H9 (cell line): ENCODE data around the gene EFL1. TPM values are rescaled to one million over a fixed set of nuclear protein-coding genes. Genes with fewer than 3 reads are reported as not detected.
"Not testable (repeated sequence)": the region's sequence is repeated elsewhere in the genome, so short reads cannot be mapped to it uniquely, and the experiment has no call there.

Experiments used
- DNase-seq: peaks from one replicate; pipeline ENCODE4 v3.0.0-alpha.2; 2017
- H2AFZ ChIP-seq: one replicate; pipeline ENCODE4 v1.6.1; 2013; ENCODE audit warnings: mild to moderate bottlenecking, low read length, control low read depth, moderate library complexity
- H2AK5ac ChIP-seq: 2 replicates; pipeline ENCODE4 v1.6.1; 2013; ENCODE audit warnings: low read length, control low read depth, mixed read lengths; ENCODE audit not compliant: insufficient read length
- H2BK120ac ChIP-seq: one replicate; pipeline ENCODE4 v1.6.1; 2013; ENCODE audit warnings: low read depth, mild to moderate bottlenecking, low read length, control low read depth, inconsistent platforms; ENCODE audit not compliant: poor library complexity, severe bottlenecking
- H2BK12ac ChIP-seq: 2 replicates; pipeline ENCODE4 v1.6.1; 2013; ENCODE audit warnings: low read length, control low read depth, mixed read lengths, low read depth; ENCODE audit not compliant: insufficient read length
- H2BK15ac ChIP-seq: 2 replicates; pipeline ENCODE4 v1.6.1; 2013; ENCODE audit warnings: low read depth, low read length, control low read depth
- H2BK20ac ChIP-seq: one replicate; pipeline ENCODE4 v1.6.1; 2013; ENCODE audit warnings: low read depth, mild to moderate bottlenecking, low read length, control low read depth, inconsistent platforms; ENCODE audit not compliant: poor library complexity, severe bottlenecking
- H2BK5ac ChIP-seq: 2 replicates; pipeline ENCODE4 v1.6.1; 2013; ENCODE audit warnings: low read length, control low read depth, mixed read lengths; ENCODE audit not compliant: insufficient read length
- H3K14ac ChIP-seq: 2 replicates; pipeline ENCODE4 v1.6.1; 2013; ENCODE audit warnings: low read length, control low read depth; ENCODE audit not compliant: insufficient read depth
- H3K18ac ChIP-seq: 2 replicates; pipeline ENCODE4 v1.6.1; 2013; ENCODE audit warnings: low read depth, mild to moderate bottlenecking, mixed read lengths, low read length, control low read depth; ENCODE audit not compliant: insufficient read length
- H3K23ac ChIP-seq: 2 replicates; pipeline ENCODE4 v1.6.1; 2013; ENCODE audit warnings: low read length, control low read depth, mixed read lengths, low read depth; ENCODE audit not compliant: insufficient read length
- H3K23me2 ChIP-seq: 2 replicates; pipeline ENCODE4 v1.6.1; 2013; ENCODE audit warnings: low read depth, mild to moderate bottlenecking, mixed read lengths, low read length, control low read depth; ENCODE audit not compliant: insufficient read length, poor library complexity, severe bottlenecking
- H3K27ac ChIP-seq: 2 replicates; pipeline ENCODE4 v1.5.1; 2013; ENCODE audit warnings: low read length, control low read depth, mixed read lengths, low read depth; ENCODE audit not compliant: insufficient read length
- H3K27me3 ChIP-seq: 2 replicates; pipeline ENCODE4 v1.6.1; 2013; ENCODE audit warnings: low read length, control low read depth, inconsistent platforms; ENCODE audit not compliant: insufficient read depth
- H3K4ac ChIP-seq: 2 replicates; pipeline ENCODE4 v1.6.1; 2013; ENCODE audit warnings: low read depth, mild to moderate bottlenecking, control low read depth, inconsistent platforms, low read length, moderate library complexity
- H3K4me1 ChIP-seq: 2 replicates; pipeline ENCODE4 v1.6.1; 2013; ENCODE audit warnings: low read length, control low read depth, inconsistent platforms; ENCODE audit not compliant: insufficient read depth
- H3K4me2 ChIP-seq: 2 replicates; pipeline ENCODE4 v1.6.1; 2013; ENCODE audit warnings: low read length, control low read depth, mixed read lengths; ENCODE audit not compliant: insufficient read length, insufficient read depth
- H3K56ac ChIP-seq: 2 replicates; pipeline ENCODE4 v1.6.1; 2013; ENCODE audit warnings: low read depth, mild to moderate bottlenecking, mixed read lengths, low read length, control low read depth; ENCODE audit not compliant: insufficient read length
- H3K79me1 ChIP-seq: 2 replicates; pipeline ENCODE4 v1.6.1; 2013; ENCODE audit warnings: low read depth, mild to moderate bottlenecking, moderate library complexity, low read length, control low read depth, inconsistent platforms; ENCODE audit not compliant: insufficient read depth, poor library complexity, severe bottlenecking
- H3K79me2 ChIP-seq: 2 replicates; pipeline ENCODE4 v1.6.1; 2013; ENCODE audit warnings: low read length, control low read depth, inconsistent platforms; ENCODE audit not compliant: insufficient read depth
- H3K9ac ChIP-seq: 2 replicates; pipeline ENCODE4 v1.6.1; 2013; ENCODE audit warnings: low read length, control low read depth, mixed read lengths; ENCODE audit not compliant: insufficient read length; ENCODE audit errors: extremely low read depth
- H3K9me3 ChIP-seq: one replicate; pipeline ENCODE4 v1.6.1; 2013; ENCODE audit warnings: low read depth, low read length, inconsistent platforms; ENCODE audit not compliant: control insufficient read depth
- H3T11ph ChIP-seq: one replicate; pipeline ENCODE4 v1.6.1; 2013; ENCODE audit warnings: mild to moderate bottlenecking, low read length, control low read depth, inconsistent platforms
- H4K20me1 ChIP-seq: one replicate; pipeline ENCODE4 v1.6.1; 2013; ENCODE audit not compliant: control insufficient read depth, insufficient read length, insufficient read depth
- H4K5ac ChIP-seq: 2 replicates; pipeline ENCODE4 v1.6.1; 2013; ENCODE audit warnings: low read depth, mild to moderate bottlenecking, mixed read lengths, low read length, control low read depth; ENCODE audit not compliant: insufficient read length
- H4K8ac ChIP-seq: replicated peaks from 2 replicates; pipeline ENCODE4 v1.6.1; 2013; ENCODE audit warnings: low read length, control low read depth, mixed read lengths, low read depth; ENCODE audit not compliant: insufficient read length
- H4K91ac ChIP-seq: 2 replicates; pipeline ENCODE4 v1.6.1; 2013; ENCODE audit warnings: low read depth, mild to moderate bottlenecking, moderate library complexity, mixed read lengths, low read length, control low read depth; ENCODE audit not compliant: insufficient read length
- H3K27ac Mint-ChIP-seq, 3 experiments: 2 replicates in 2 of 3; 3 replicates in 1 of 3; pipeline ENCODE4 v1.8.0; 2020 to 2021; ENCODE audit warnings: mixed read lengths in 3 of 3, mild to moderate bottlenecking in 1 of 3, moderate library complexity in 1 of 3
- H3K27me3 Mint-ChIP-seq: 2 replicates; pipeline ENCODE4 v1.8.0; 2021; ENCODE audit warnings: low read depth, mild to moderate bottlenecking, moderate library complexity, mixed read lengths
- H3K36me3 Mint-ChIP-seq, 3 experiments: 2 replicates in 2 of 3; 3 replicates in 1 of 3; pipeline ENCODE4 v1.8.0; 2020 to 2021; ENCODE audit warnings: low read depth in 3 of 3, mixed read lengths in 3 of 3; ENCODE audit not compliant: insufficient read depth in 1 of 3
- H3K4me1 Mint-ChIP-seq, 2 experiments: 2 replicates each; pipeline ENCODE4 v1.8.0; 2020; ENCODE audit warnings: mixed read lengths in 2 of 2
- H3K4me3 Mint-ChIP-seq, 2 experiments: 2 replicates in 1 of 2; 3 replicates in 1 of 2; pipeline ENCODE4 v1.8.0; 2020 to 2021; ENCODE audit warnings: mild to moderate bottlenecking in 2 of 2, mixed read lengths in 2 of 2, moderate library complexity in 1 of 2
- H3K9me3 Mint-ChIP-seq, 2 experiments: 2 replicates in 1 of 2; 3 replicates in 1 of 2; pipeline ENCODE4 v1.8.0; 2020; ENCODE audit warnings: mild to moderate bottlenecking in 2 of 2, mixed read lengths in 2 of 2, moderate library complexity in 1 of 2
- WGBS: extraction: QIAGEN DNeasy Blood & Tissue Kit; methylation state at CpG from one replicate; pipeline ENCODE4 v1.1.7; 2013; ENCODE audit warnings: missing lambda C conversion rate, low lambda C conversion rate, mixed read lengths; ENCODE audit not compliant: insufficient read length; ENCODE audit errors: extremely low coverage; 5-methylcytosine and 5-hydroxymethylcytosine counted together
- total RNA-seq: library from RNA; stranded (reverse); gene quantifications from 2 replicates; pipeline ENCODE4 v1.2.1, GENCODE V29; 2021
- TF ChIP-seq, protein P1 (sequence below): fragments of 200-600 bp; sonication (generic); conservative IDR thresholded peaks from 3 replicates; pipeline ENCODE4 v1.8.0; 2021; ENCODE audit warnings: antibody characterized with exemption, mild to moderate bottlenecking

The EFL1 gene
- total RNA-seq, 1 experiment from 2014 or later, result 29.4 TPM

DNA sequence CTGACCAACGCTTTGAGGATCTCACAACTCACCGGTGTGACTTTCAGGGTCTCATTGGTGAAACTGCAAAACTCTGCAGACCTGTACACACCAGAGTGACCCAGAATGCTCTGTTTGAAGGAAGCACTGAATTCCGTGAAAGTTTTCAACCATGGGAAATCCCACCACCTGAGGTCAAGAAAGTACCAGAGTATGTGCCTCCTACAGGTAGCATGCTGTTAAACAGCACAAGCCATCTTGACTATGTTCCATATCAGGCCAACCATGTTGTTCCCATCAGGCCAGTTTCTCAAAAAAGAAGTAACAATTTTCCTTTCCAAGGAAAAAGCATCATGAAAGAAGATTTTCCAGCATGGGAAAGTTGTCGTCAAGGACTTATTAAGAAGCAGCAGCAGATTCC, 19.9 kb upstream of the EFL1 start:
- not testable (repeated sequence) for H2BK15ac ChIP-seq, H3K4ac ChIP-seq, H2BK12ac ChIP-seq, H4K20me1 ChIP-seq, H3K27ac ChIP-seq, H2BK5ac ChIP-seq, H2BK120ac ChIP-seq, H4K8ac ChIP-seq, H3T11ph ChIP-seq, H3K27me3 ChIP-seq, H3K4me3 Mint-ChIP-seq, H3K79me2 ChIP-seq, DNase-seq, H3K27me3 Mint-ChIP-seq, H4K91ac ChIP-seq, H3K4me1 Mint-ChIP-seq, H3K56ac ChIP-seq, H2BK20ac ChIP-seq, H3K36me3 Mint-ChIP-seq, H3K23ac ChIP-seq, H3K4me2 ChIP-seq, H4K5ac ChIP-seq, H3K9me3 Mint-ChIP-seq, H3K4me1 ChIP-seq, H3K9me3 ChIP-seq, H3K18ac ChIP-seq, H3K79me1 ChIP-seq, H3K27ac Mint-ChIP-seq, H3K23me2 ChIP-seq, H3K9ac ChIP-seq, H2AK5ac ChIP-seq, H3K14ac ChIP-seq, H2AFZ ChIP-seq
- no CpG with 5 or more reads among the region's 4 CpGs for WGBS
- TF ChIP-seq, protein P1, sequence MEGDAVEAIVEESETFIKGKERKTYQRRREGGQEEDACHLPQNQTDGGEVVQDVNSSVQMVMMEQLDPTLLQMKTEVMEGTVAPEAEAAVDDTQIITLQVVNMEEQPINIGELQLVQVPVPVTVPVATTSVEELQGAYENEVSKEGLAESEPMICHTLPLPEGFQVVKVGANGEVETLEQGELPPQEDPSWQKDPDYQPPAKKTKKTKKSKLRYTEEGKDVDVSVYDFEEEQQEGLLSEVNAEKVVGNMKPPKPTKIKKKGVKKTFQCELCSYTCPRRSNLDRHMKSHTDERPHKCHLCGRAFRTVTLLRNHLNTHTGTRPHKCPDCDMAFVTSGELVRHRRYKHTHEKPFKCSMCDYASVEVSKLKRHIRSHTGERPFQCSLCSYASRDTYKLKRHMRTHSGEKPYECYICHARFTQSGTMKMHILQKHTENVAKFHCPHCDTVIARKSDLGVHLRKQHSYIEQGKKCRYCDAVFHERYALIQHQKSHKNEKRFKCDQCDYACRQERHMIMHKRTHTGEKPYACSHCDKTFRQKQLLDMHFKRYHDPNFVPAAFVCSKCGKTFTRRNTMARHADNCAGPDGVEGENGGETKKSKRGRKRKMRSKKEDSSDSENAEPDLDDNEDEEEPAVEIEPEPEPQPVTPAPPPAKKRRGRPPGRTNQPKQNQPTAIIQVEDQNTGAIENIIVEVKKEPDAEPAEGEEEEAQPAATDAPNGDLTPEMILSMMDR, result peak; percentile 21; the same call in 2 of the 3 replicates
